Tibial nerve (tissue), 4 donors: ENCODE results near the gene AK9. TPM values are rescaled to one million over a fixed set of nuclear protein-coding genes. Genes with fewer than 3 reads are reported as not detected.
A peak's percentile ranks its signal among the peaks of the same experiment; 100 is the strongest.
"Not testable (repeated sequence)": the region's sequence is repeated elsewhere in the genome, so short reads cannot be mapped to it uniquely, and the experiment has no call there.

ENCODE experiments used
- DNase-seq, 2 donors: peaks; one replicate each; pipeline ENCODE4 v3.0.0-alpha.2; 2019; ENCODE audit warnings: low spot score in 2 of 2
- H3K27ac ChIP-seq, 4 donors: fragments of 200-600 bp; sonication (generic) in 3 of 4; one replicate each; pipeline ENCODE4 v1.5.1; 2017 to 2019; ENCODE audit warnings: mild to moderate bottlenecking in 1 of 4
- H3K27me3 ChIP-seq, 2 donors: fragments of 200-600 bp; sonication (generic) in 1 of 2; one replicate each; pipeline versions ENCODE4 v1.5.1 to v1.6.0; 2017 to 2019
- H3K36me3 ChIP-seq, 3 donors: fragments of 200-600 bp; sonication (generic); one replicate each; pipeline ENCODE4 v1.5.1; 2018 to 2019
- H3K4me1 ChIP-seq, 4 donors: fragments of 200-600 bp; sonication (generic) in 3 of 4; one replicate each; pipeline ENCODE4 v1.5.1; 2017 to 2019
- H3K4me3 ChIP-seq, 4 donors: fragments of 200-600 bp; sonication (generic) in 3 of 4; one replicate each; pipeline ENCODE4 v1.5.1; 2017 to 2019; ENCODE audit warnings: mild to moderate bottlenecking in 1 of 4, moderate library complexity in 1 of 4
- H3K9me3 ChIP-seq, 4 donors: fragments of 200-600 bp; sonication (generic) in 3 of 4; one replicate each; pipeline ENCODE4 v1.5.1; 2017 to 2019
- EP300 ChIP-seq, 2 donors: sonication (generic); formaldehyde crosslinking; IDR thresholded peaks; one replicate each; pipeline ENCODE4 v1.6.1; 2017; ENCODE audit warnings: antibody characterized with exemption in 2 of 2, mild to moderate bottlenecking in 1 of 2
- POLR2A ChIP-seq, 2 donors: fragments of 450-650 bp; IDR thresholded peaks; one replicate each; pipeline ENCODE4 v1.6.1; 2017; ENCODE audit warnings: antibody characterized with exemption in 2 of 2, mild to moderate bottlenecking in 2 of 2, moderate library complexity in 2 of 2
- WGBS, 2 donors: methylation state at CpG; one replicate each; pipeline ENCODE4 v1.1.5; 2018; 5-methylcytosine and 5-hydroxymethylcytosine counted together
- total RNA-seq, 4 donors: library from RNA; depleted of rRNA; stranded (reverse); fragments of >200 nt; gene quantifications; one replicate each; pipeline ENCODE4 v1.1.0, GENCODE V29; 2016
- TF ChIP-seq, protein P1 (sequence below), 5 experiments: fragments of 200-600 bp in 3 of 5; fragments of 450-650 bp in 2 of 5; sonication (generic) in 3 of 5; IDR thresholded peaks; one replicate each; pipeline ENCODE4 v1.5.1; 2016 to 2019; ENCODE audit warnings: antibody characterized with exemption in 5 of 5, mild to moderate bottlenecking in 3 of 5, moderate library complexity in 2 of 5

Gene AK9
- total RNA-seq, 4 donors from 2014 or later = 8.1 to 19.8 (median 14.1) TPM

DNA sequence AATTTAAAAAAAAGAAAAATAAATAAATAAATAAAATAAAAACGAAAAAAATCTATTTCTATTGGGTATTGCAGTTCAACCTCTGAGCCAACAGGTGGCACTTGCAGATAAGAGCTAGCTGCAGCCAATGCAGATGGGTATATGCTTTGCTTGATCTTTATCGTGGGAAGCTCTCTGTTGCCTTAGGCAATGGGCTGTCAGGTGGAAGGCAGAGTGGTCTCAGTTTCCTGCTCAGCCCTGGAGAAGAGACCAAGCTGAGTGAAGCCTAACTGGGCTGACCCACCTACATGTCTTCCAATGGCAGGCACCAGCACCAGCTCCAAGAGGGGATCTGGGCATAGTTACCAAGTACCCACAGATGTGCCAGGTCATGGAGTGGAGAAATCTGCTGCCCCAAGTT lies 95.0 kb downstream of the AK9 start:
- no peaks in the 10 kb centered on the region for H3K36me3 ChIP-seq
- DNase-seq = no peak
- H3K9me3 ChIP-seq = peaks cover 0 to 37% (median 4%) of the 10 kb centered on the region in 4 donors
- TF ChIP-seq, protein P1, sequence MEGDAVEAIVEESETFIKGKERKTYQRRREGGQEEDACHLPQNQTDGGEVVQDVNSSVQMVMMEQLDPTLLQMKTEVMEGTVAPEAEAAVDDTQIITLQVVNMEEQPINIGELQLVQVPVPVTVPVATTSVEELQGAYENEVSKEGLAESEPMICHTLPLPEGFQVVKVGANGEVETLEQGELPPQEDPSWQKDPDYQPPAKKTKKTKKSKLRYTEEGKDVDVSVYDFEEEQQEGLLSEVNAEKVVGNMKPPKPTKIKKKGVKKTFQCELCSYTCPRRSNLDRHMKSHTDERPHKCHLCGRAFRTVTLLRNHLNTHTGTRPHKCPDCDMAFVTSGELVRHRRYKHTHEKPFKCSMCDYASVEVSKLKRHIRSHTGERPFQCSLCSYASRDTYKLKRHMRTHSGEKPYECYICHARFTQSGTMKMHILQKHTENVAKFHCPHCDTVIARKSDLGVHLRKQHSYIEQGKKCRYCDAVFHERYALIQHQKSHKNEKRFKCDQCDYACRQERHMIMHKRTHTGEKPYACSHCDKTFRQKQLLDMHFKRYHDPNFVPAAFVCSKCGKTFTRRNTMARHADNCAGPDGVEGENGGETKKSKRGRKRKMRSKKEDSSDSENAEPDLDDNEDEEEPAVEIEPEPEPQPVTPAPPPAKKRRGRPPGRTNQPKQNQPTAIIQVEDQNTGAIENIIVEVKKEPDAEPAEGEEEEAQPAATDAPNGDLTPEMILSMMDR (IDR thresholded peaks at IDR 0.05) = peak in 1 of 5 experiments; percentile 16
- no peak for TF ChIP-seq POLR2A (IDR thresholded peaks at IDR 0.05)
- WGBS, 2 donors = 24 to 28% methylated on average over 2 of the region's 2 CpGs
- H3K27me3 ChIP-seq = no peaks in the 10 kb centered on the region
- H3K4me3 ChIP-seq = no peak overlapping the region
- no peak overlapping the region for H3K27ac ChIP-seq
- H3K4me1 ChIP-seq = no peaks in the 10 kb centered on the region

DNA sequence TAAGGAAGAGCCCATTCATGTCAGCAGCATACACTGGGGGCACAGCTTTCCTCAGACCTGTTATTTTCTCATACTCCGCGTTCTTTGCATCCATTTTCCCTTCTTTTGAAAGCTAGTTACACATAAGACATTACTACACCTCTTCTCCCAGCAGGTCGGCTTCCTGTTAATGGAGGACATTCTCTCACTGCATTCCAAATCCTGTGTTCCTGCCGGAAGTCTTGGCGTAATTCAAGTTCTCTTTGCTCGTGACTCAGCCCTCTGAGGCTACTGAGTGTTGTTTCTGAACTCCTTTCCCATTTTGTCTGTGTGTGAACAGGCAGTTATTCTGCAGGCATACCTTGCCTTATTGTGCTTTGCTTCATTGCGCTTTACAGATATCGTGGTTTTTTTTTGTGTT lies 110.5 kb downstream of the AK9 start:
- no peak for DNase-seq
- Histone ChIP-seq H3K36me3 (peaks cover 0 to 20% (median 0%) of the 10 kb centered on the region in 3 donors), H3K27me3 (no peaks in the 10 kb centered on the region), H3K27ac (no peak overlapping the region), H3K4me3 (no peak overlapping the region), H3K4me1 (no peaks in the 10 kb centered on the region), H3K9me3 (no peaks in the 10 kb centered on the region)
- TF ChIP-seq EP300 (IDR thresholded peaks at IDR 0.05) (no peak), POLR2A (IDR thresholded peaks at IDR 0.05) (no peak)
- TF ChIP-seq, protein P1 (IDR thresholded peaks at IDR 0.05) = no peak
- WGBS, 2 donors = 80 to 85% methylated on average over 8 of the region's 8 CpGs

GRCh38 chr6:109579361-109579760 lies 111.6 kb downstream of the AK9 start:
- DNase-seq = no peak
- no peak overlapping the region for H3K4me3 ChIP-seq
- no peak overlapping the region for H3K27ac ChIP-seq
- TF ChIP-seq EP300 (IDR thresholded peaks at IDR 0.05) = no peak
- no peak for TF ChIP-seq POLR2A (IDR thresholded peaks at IDR 0.05)
- TF ChIP-seq, protein P1 (IDR thresholded peaks at IDR 0.05) = no peak
- no peaks in the 10 kb centered on the region for H3K27me3 ChIP-seq
- H3K36me3 ChIP-seq = peaks cover 0 to 20% (median 0%) of the 10 kb centered on the region in 3 donors
- no peaks in the 10 kb centered on the region for H3K4me1 ChIP-seq
- 81 to 91% methylated on average over 2 of the region's 2 CpGs for WGBS, 2 donors
- no peaks in the 10 kb centered on the region for H3K9me3 ChIP-seq

GRCh38 chr6:109569901-109570300 lies 121.1 kb downstream of the AK9 start:
- not testable (repeated sequence) for H3K4me1 ChIP-seq, H3K36me3 ChIP-seq, H3K27me3 ChIP-seq, H3K4me3 ChIP-seq, H3K27ac ChIP-seq, H3K9me3 ChIP-seq, DNase-seq
- WGBS, 2 donors = 91 to 100% methylated on average over 2 of the region's 2 CpGs

GRCh38 chr6:109561844-109562243 lies 129.2 kb downstream of the AK9 start:
- WGBS, 2 donors = 82 to 96% methylated on average over 1 of the region's 1 CpG
- H3K36me3 ChIP-seq = peaks cover 0 to 36% (median 3%) of the 10 kb centered on the region in 3 donors
- H3K27me3 ChIP-seq = no peaks in the 10 kb centered on the region
- TF ChIP-seq POLR2A (IDR thresholded peaks at IDR 0.05) (no peak), EP300 (IDR thresholded peaks at IDR 0.05) (no peak)
- TF ChIP-seq, protein P1 (IDR thresholded peaks at IDR 0.05) = no peak
- H3K4me3 ChIP-seq = no peak overlapping the region
- no peak overlapping the region for H3K27ac ChIP-seq
- peaks cover 0 to 15% (median 3%) of the 10 kb centered on the region in 4 donors for H3K9me3 ChIP-seq
- no peak for DNase-seq
- no peaks in the 10 kb centered on the region for H3K4me1 ChIP-seq

GRCh38 chr6:109531446-109531845 lies 159.6 kb downstream of the AK9 start:
- WGBS, 2 donors = 85 to 91% methylated on average over 6 of the region's 6 CpGs
- no peak for DNase-seq
- Histone ChIP-seq H3K36me3 (no peaks in the 10 kb centered on the region), H3K27me3 (no peaks in the 10 kb centered on the region), H3K4me1 (no peaks in the 10 kb centered on the region), H3K4me3 (no peak overlapping the region), H3K27ac (no peak overlapping the region), H3K9me3 (no peaks in the 10 kb centered on the region)
- TF ChIP-seq, protein P1 (IDR thresholded peaks at IDR 0.05) = no peak
- TF ChIP-seq EP300 (IDR thresholded peaks at IDR 0.05) (no peak), POLR2A (IDR thresholded peaks at IDR 0.05) (no peak)
